ENCODE data around the gene CPLANE2. TPM values are rescaled to one million over a fixed set of nuclear protein-coding genes. Genes with fewer than 3 reads are reported as not detected.
"Not testable (repeated sequence)": the region's sequence is repeated elsewhere in the genome, so short reads cannot be mapped to it uniquely, and the experiment has no call there.

CPLANE2 gene, protein sequence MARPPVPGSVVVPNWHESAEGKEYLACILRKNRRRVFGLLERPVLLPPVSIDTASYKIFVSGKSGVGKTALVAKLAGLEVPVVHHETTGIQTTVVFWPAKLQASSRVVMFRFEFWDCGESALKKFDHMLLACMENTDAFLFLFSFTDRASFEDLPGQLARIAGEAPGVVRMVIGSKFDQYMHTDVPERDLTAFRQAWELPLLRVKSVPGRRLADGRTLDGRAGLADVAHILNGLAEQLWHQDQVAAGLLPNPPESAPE
- 3.9 and 4.0 TPM in 2 replicates for total RNA-seq (2014; rRNA removed; shearing (Covaris generic))
- 6.5 and 10.1 TPM in 2 replicates for polyA plus RNA-seq (2014; cell fraction: nucleus; rRNA removed)

DNA sequence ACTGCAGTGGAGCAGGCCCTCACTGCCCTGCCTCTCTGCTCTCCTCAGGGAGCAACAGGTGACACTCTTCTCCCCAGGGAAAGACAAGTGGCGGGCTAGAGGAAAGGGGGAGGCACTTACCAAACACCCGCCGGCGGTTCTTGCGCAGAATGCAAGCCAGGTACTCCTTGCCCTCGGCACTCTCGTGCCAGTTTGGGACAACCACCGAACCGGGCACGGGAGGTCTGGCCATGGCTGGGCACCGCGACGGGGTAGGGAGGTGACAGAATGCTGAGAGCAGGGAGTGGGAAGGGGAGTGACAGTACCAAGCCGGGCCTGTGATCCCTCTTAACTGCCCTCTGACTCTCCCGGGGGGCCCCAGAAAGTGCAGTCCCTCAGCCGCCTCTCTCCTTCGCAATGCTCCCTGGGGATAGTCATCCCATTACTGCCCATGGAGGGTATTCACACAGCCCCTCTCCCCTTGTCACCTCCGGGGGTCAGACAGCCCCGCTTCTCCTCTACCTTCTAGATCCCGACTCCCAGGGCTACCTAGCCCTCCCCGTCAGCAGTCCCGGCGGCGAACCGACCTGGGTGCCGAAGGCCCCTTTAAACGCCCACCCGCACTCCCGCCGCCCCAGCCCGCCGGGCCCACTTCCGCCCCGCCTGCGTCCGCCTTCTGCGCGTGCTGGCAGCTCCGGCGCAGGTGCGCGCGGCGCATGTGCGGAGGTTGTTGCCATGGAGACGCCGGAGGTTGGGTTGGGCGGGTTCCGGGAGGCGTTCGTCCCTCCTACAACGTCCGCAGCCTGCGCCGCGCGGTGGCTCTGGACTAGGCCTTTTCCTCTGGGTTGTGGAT lies at the start of gene CPLANE2:
CPLANE2 (minus strand) TSS at position 673 of the 832 bp plus-strand sequence; CDS start at position 232, 441 bp downstream.
- DNase-seq (ENCODE audit: extremely low read depth, low read depth): peak; percentile 88

DNA sequence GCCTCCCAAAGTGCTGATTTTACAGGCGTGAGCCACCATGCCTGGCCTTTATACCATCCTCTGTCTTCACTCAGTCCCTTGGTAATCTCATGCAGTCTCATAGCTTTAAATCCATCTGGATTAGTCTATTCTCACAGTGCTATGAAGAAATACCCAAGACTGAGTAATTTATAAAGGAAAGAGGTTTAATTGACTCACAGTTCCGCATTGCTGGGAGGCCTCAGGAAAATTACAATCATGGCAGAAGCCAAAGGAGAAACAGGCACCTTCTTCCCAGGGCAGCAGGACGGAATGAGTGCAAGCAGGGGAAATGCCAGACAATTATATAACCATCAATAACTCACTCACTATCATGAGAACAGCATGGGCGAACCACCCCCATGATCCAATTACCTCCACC lies 49.1 kb upstream of the CPLANE2 start:
- DNase-seq (ENCODE audit: extremely low read depth, low read depth): no peak

DNA sequence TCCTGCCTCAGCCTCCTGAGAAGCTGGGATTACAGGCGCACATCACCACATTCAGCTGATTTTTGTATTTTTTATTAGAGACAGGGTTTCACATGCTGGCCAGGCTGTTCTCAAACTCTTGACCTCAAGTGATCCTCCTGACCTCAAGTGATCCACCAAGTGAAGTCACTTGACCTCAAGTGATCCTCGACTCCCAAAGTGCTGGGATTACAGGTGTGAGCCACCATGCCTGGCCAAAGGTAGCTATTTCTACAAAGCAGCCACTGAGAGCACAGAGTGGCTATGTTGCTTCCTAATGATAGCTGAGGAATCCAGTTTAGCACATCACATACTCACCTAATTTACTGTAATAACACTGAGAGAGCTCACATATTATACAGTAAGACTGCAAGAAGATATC lies 44.8 kb upstream of the CPLANE2 start:
- DNase-seq (ENCODE audit: extremely low read depth, low read depth): no peak

DNA sequence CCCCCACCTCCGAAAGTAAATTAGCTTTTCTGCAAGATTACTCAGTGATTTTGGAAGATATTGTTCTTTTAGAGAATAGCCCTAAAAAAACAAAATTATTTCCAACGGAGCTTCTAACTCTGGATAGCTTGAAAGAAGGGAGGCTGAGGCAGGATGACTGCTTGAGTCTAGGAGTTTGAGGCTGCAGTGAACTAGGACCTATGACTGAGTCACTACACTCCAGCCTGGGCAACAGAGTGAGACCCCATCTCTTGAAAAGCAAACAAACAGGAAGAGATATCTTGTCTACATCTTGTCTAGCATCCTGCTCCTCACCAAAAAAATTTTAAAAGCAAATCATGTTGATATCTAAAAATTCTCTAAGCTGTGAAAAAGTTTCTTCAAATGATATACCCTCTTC lies 42.2 kb upstream of the CPLANE2 start:
- DNase-seq (ENCODE audit: extremely low read depth, low read depth): no peak

DNA sequence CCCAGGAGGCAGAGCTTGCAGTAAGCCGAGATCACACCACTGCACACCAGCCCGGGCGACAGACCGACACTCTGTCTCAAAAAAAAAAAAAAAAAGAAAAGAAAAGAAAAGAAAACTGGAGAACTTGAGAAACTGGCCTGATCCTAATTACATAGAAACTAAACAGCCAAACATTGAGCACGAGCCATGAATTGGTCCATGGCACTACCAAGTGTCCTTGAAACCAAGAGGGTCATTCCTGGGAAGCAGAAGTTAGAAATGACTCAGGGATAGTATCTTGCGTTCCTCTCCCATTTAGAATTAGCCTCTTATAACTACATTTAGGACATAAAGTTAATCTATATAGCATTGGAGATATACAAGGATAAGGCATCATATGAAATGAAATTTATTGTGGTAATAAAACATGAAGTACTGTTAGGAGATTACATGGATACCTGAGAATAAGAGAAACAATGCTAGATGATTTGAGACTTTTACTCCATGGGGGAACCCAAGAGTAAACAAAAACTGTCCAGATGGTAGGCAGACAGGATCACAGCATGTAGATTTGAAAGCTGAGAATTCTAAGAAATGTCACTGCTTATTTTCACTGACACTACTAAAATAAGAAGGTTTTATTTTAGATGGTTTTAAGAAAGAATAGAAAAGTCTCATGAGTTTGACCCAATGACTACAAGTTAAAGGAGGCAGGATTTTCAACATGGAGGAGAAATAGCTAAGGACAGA lies 39.5 kb upstream of the CPLANE2 start:
- DNase-seq (ENCODE audit: extremely low read depth, low read depth): no peak

DNA sequence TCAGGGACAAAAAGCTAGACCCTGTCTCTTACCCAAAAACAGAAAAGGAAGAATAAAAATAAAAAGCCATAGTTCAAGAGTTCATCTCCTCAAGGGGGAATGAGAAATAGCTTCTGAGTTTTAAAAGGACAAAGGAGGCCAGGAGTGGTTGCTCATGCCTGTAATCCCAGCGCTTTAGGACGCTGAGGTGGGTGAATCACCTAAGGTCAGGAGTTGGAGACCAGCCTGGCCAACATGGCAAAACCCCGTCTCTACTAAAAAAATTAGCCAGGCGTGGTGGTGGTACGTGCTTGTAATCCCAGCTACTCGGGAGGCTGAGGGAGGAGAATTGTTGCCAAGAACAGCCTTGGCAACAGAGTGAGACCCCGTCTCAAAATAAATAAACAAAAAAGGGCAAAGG lies 38.6 kb upstream of the CPLANE2 start:
- no peak for DNase-seq (ENCODE audit: extremely low read depth, low read depth)

DNA sequence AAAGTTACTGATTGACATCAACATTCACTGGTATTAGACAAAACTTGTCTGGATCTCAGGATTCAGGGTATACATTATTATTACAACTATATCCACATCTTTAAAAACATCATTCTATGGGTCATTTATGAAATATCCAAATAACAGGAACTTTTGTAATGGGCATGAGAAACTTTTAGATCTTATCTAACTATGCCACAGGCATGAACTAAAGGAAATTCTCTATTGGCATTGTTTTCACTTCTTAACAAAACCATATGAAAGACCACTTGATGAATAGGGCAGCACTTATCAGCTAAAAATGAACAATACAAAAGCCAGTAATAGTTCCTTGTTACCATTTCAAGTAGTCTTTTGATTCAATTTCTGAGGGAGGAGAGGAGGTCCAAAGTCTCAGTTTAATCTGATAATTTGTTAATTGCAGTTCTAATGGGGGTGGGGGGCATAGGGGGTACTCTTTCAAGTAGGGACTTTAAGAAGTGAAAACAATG lies 30.8 kb upstream of the CPLANE2 start:
- DNase-seq (ENCODE audit: extremely low read depth, low read depth): no peak

DNA sequence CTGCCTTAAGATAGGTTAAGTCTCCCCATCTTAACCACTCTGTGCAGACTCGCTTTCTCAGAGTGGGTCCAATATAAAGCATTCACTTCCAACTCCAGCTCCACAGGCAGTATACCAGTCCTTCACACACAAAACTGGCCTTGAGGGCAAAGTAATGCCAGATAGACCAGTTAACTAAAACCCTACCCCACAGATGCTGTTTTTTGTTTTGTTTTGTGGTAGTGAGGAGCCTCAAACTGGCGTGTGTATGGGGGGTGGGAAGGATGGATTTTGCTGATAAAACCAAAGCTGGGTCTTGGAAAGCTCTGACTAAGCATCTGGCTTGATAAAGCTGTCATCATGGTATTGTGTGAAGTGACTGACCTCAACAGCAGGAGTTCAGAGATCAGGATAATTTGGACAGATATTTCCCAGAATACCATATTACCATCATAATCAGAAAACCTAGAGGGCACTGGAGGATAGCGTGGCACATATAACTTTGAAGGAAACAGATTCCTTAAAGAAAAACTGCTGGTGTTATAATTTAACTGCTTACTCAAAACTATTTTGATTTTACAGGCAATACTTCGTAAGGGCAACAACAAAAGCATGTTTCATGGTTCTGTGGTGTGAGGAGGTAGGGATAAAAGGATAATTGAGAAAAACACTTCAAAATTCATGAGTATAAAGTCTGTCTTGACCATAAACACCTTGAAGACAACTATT lies 29.6 kb upstream of the CPLANE2 start:
- no peak for DNase-seq (ENCODE audit: extremely low read depth, low read depth)

DNA sequence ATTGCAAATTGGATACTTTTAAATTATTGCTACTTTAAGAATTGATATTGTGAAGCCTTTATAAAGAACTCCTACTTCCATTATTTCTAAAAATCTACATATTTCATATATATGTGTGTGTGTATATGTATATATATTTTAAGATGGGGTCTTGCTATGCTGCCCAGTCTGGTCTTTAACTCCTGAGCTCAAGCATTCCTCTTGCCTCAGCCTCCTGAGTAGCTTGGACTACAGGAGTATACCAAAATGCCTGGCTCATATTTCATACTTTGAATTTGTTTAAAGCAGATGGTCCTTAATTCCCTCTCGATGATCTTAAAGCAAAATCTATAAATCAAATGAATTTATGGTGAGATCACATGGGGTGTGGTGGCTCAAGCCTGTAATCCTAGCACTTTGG lies 25.1 kb upstream of the CPLANE2 start:
- no peak for DNase-seq (ENCODE audit: extremely low read depth, low read depth)

DNA sequence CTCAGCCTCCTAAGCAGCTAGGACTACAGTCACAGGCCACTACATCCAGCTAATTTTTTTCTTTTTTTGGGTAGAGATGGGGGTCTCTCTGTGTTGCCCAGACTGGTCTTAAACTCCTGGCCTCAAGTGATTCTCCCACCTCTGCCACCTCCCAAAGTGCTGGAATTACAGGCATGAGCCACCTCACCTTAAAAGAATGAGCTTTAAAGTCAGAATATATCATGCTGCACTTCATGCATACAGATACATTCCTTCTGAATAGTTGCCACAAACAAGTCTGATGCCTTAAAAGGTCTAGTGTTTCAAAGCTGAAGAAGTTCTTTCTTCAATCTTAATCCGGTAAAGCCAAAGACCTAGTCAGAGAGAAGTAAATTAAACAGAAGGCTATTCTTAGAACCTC lies 23.8 kb upstream of the CPLANE2 start:
- DNase-seq (ENCODE audit: extremely low read depth, low read depth): no peak

DNA sequence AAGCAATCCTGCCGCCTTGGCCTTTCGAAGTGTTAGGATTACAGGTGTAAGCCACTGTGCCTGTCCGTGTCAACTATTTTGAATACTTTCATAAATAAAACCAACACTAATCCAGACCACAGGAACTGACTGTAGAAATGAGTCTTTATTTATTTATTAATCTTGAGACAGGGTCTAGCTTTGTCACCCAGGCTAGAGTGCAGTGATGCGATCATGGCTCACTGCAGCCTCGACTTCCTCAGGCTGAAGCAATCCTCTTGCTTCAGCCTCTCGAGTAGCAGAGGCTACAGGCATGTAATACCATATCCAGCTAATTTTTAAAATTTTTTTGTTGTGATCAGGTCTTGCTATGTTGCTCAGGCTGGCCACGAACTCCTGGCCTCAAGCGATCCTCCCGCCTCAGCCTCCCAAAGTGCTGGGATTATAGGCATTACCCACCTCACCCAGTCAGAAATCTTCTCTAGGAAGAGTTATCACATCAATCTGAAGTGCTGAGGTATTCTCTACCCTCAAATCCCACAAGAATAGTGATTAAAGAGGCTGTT lies 21.7 kb upstream of the CPLANE2 start:
- no peak for DNase-seq (ENCODE audit: extremely low read depth, low read depth)

DNA sequence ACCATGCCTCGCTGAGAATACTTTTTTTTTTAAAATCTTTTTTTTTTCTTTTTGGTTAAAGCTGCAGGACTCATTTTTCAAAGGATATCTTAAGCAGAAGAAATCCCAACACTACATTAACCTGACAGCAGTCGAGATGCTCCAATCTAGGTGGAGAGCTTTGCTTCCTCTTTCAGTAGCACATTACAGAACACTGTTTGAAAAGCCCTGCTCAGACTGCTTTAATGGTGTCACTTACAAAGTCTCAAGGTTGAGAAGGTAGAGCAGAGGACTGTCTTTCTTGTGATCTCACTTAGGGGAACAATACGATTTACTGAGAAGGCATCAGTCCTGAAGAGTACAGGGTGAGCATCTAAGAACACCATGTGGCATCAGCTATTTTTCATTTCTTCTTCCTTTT lies 21.0 kb upstream of the CPLANE2 start:
- no peak for DNase-seq (ENCODE audit: extremely low read depth, low read depth)

DNA sequence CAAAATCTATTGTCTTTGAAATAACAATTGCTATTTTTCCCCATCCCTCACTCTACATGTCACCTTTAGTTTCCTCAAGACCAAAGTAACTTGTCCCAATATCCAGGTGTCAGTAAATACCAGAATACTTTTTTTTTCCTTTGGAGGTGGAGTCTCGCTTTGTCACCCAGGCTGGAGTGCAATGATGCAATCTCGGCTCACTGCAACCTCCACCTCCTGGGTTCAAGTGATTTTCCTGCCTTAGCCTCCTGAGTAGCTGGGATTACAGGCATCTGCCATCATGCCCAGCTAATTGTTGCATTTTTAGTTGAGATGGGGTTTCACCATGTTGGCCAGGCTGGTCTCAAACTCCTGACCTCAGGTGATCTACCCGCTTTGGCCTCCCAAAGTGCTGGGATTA lies 20.6 kb upstream of the CPLANE2 start:
- DNase-seq (ENCODE audit: extremely low read depth, low read depth): not testable (repeated sequence)

DNA sequence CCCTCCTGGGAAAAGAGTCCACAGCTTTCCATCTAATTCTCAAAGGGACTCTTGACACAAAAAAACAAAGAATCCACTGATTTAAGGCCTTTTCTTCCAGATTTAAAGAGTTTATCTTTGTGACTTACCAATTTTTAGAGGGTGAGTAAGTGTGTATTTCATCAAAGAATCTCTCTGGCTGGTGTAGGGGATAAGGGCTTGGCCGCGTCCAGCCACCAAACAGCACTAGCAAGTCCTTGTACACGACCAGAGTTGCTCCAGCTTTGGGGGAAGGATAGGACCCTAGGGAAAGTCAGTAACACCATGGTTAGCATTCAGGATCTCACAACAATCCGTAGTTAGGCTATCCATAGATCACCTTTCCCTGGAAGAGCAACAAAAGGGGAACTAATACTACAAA lies 19.5 kb upstream of the CPLANE2 start:
- DNase-seq (ENCODE audit: extremely low read depth, low read depth): no peak

DNA sequence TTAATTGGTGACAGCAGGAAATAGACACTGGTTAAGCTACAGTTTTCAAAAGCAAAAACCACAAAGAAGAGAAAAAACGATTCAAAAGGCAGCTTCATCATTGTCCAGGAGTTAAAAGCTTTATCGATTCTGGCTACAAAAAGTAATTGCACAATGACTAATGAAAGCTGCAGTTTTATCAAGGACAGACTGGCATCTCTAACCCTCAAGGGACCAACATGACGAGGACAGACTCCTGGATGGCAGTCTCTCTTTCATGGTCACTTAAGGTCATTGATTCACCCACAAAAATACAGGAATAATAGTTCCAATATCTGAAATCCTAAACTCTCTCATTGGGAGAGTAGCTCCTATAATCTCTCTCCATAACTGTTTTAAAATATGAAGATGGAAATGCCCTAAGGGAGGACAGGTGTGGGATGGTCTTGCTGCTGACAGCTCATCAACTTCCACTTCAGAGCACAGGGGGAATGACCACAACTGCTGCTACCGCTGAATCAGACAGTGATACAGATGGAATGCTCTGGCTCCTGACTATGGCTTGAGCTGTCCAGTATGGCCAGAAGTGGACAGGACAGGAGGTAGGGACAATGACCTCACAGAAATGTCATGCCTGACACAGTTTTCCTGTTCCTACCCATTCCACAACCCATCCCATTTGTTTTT lies 17.4 kb upstream of the CPLANE2 start:
- no peak for DNase-seq (ENCODE audit: extremely low read depth, low read depth)

DNA sequence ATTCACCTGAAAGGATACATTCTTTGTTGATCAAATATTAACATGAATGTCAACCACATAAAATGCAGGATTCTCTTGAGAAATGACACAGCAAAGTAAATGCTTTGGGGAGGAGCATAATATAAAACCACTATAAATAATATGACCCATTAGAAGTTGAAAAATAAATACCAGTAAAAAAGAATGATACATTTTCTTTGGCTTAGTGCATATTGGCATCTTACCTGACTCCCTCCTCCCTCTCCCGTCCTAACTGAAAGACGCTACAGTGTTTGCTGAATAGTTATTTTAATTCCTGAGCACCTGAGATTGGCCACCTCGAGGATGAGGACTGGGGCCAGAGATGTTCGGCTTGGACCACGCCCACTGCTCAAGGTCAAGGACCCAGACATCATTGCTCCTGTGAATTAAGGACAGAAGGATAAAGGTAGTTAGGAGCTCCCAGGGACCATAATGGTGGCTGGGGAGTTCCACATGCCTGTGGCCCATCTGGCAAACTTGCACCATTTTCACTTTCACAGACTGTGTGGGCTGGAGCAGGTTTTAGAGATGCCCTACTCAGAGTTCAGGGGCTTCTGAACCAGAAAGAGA lies 16.4 kb upstream of the CPLANE2 start:
- no peak for DNase-seq (ENCODE audit: extremely low read depth, low read depth)

DNA sequence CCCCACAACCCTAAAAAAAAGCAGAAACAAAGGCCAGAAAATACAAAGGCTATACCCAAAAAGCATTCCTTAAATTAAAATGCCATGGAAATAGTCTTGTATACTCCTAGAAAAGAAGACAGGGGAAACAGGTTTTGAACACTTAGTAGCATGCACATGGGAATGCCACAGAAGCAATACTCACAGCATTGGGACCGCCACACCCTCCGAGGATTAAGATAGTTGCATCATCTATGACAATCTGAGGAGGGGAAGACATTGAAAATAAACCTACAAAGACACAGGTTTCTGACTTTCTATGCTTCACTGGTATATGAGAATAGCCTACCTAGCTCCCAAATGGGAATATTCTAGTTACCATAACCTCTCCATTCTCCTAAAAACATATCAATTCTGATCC lies 15.9 kb upstream of the CPLANE2 start:
- no peak for DNase-seq (ENCODE audit: extremely low read depth, low read depth)

DNA sequence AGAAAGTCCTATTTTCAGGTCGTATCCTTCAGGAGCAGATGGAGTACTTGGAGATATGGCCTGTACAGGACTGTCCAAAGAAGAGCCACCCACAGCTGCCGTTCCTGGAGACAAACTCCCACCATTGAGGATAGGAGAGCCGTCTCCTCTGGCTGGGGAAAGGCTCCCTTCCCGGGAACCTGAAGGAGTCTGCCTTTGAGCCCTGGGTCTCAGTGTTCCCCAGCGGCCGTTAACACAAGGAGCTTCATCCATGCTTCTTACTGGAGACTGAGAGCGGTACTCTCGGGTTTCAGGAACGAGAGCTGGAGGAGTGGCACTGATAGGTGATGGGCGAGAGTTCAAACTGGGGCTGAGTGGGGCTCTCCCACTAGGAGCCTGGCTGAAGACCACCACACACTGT lies 14.4 kb upstream of the CPLANE2 start:
- DNase-seq (ENCODE audit: extremely low read depth, low read depth): no peak

DNA sequence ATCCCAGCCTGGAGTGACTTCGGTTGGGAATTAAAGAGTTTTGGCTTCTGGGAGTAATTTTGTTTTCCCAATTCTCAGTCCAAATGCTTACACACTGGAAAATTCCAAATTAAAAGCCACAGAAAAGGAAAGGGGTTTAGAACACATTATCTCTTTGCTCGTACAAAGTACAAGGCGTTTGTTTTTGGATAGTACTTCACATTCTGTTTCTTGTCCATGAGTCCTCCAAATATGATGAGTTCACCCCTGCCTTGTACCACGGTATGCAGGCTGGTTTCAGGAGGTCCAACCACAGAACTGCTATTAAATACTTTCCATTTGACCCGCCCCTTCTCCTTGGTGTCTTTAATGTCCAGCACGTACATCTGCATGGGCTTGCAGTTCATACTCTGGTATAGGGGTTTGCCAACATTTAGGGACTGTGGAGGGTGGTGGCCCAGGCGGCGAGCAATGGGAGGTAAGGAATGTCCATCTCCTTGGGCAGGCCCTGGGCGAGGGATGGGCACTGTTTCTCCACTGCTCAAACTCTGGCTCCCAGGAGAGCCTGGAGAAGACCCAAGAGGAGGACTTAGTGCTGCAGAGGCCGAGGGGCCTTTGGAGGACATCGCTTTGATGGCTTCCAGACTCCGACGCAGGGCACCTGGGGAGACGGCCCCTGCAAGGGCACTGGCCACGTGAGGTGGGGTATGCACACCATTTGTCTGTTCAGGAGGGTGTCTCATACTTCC lies 13.7 kb upstream of the CPLANE2 start:
- DNase-seq (ENCODE audit: extremely low read depth, low read depth): no peak

All from NCI-H460 (cell line).